ENCODE measurements around the gene COL5A3.

Gene COL5A3

GRCh38 chr19:9943744-9944143, 66.6 kb downstream of the COL5A3 start:
- no peak for TF ChIP-seq CTCF (IDR thresholded peaks at IDR 0.05; ENCODE audit: low read length, missing control alignments)
- H3K4me3 ChIP-seq (replicated peaks; ENCODE audit: low read depth, low read length), result no peak overlapping the region
- DNase-seq (ENCODE audit: low read depth), result no peak

DNA sequence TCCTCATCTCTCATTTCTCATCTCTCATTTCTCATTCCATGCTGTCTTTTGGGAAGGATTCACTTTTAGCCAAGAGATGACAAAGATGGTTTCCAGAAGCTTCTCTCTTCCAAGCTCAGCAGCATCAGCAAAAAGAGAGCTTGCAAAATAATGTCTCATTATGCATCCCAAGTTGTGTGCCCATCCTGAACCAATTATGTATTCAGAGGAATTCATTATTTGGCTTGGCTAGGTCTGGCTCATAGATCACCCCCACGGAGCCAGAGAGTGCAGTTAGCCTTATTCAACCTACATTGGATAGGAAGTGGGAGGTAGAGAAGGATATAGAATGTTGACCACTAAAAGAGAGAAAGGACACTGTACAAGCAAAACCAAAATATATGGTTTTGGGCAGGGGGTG, 68.6 kb downstream of the COL5A3 start:
- no peak overlapping the region for H3K4me3 ChIP-seq (replicated peaks; ENCODE audit: low read depth, low read length)
- no peak for DNase-seq (ENCODE audit: low read depth)
- TF ChIP-seq CTCF (IDR thresholded peaks at IDR 0.05; ENCODE audit: low read length, missing control alignments), result no peak

DNA sequence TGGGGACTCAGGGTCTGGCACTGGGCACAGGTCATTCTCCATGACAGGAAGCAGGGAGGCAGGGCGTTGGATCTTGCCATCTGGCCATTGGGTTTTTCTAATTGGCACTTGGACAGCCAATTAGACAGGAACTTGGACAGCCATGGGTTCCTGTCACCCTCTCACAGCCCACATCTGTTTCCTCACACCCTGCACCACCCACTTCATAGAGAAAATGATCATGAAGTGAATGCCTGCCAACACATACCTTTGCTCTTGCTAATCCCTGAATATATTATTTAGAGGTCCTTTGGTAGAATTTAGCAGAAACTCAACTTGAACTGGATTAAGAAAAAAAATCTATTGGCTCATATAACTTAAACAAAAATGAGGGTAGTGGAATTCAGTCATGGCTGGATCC, 69.1 kb downstream of the COL5A3 start:
- H3K4me3 ChIP-seq (replicated peaks; ENCODE audit: low read depth, low read length), result no peak overlapping the region
- DNase-seq (ENCODE audit: low read depth), result no peak
- TF ChIP-seq CTCF (IDR thresholded peaks at IDR 0.05; ENCODE audit: low read length, missing control alignments), result no peak

DNA sequence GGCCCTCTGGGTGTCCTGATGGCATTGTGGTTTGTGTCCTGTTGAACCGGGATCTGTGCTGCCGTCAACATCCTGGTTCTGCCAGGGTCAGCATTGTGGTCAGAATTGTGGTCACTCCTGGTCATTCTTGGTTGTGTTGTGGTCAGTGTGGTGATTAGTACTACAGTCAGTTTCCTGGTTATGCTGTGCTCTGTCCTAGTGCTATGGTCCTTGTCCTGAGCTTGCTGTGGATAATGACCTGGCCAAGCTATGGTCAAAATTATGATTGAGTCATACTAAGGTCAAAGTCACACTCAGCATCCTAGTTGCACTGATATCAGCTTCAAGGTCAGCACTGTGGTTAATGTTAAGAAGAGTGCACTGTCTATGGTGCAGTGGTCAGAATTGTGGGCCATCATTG, 69.5 kb downstream of the COL5A3 start:
- no peak for TF ChIP-seq CTCF (IDR thresholded peaks at IDR 0.05; ENCODE audit: low read length, missing control alignments)
- no peak for DNase-seq (ENCODE audit: low read depth)
- H3K4me3 ChIP-seq (replicated peaks; ENCODE audit: low read depth, low read length), result no peak overlapping the region

DNA sequence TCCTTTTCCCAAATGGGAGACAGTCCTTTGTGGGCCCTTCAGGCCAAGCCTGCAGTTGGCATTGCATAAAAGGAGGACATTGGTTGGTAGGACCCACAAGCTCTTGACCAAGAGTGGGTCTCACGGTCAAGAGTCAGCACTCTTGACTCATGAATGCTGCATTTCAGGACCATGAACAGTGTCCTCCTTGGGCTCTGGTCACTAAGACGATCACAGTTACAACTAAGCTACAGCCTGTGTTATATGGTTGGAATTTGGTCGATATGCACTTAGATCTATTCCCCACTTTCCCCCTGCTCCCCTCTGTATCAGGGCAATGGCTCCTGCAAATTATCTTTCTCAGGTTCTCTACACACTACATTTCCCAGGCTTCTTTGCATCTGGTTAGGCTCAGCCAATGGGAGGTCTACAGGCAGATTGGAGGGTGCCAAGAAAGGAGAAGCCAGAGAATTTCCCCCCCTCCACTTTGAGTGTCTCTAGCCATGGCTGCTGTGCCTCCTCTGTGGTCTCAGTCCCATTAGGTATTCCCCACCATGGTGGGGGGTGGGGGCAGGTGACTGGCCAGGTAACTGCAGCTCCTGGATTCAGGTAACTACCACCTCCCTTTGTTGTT, 70.9 kb downstream of the COL5A3 start:
- no peak for TF ChIP-seq CTCF (IDR thresholded peaks at IDR 0.05; ENCODE audit: low read length, missing control alignments)
- no peak overlapping the region for H3K4me3 ChIP-seq (replicated peaks; ENCODE audit: low read depth, low read length)
- DNase-seq (ENCODE audit: low read depth), result peak; percentile 64

GRCh38 chr19:9937001-9937411, 73.3 kb downstream of the COL5A3 start:
- no peak for TF ChIP-seq CTCF (IDR thresholded peaks at IDR 0.05; ENCODE audit: low read length, missing control alignments)
- no peak overlapping the region for H3K4me3 ChIP-seq (replicated peaks; ENCODE audit: low read depth, low read length)
- DNase-seq (ENCODE audit: low read depth), result no peak

- DNase-seq (ENCODE audit: low read depth), result no peak
Observed at GRCh38 chr19:9936326-9937000, 73.8 kb downstream of the COL5A3 start, which contains the start of gene OLFM2. Gene OLFM2, minus strand, starts transcription at chr19:9936515. Its CDS starts 149 bp downstream, at chr19:9936366.

More at GRCh38 chr19:9936326-9937000, 73.8 kb downstream of the COL5A3 start, which contains the start of gene OLFM2:
- no peak for TF ChIP-seq CTCF (IDR thresholded peaks at IDR 0.05; ENCODE audit: low read length, missing control alignments)
- H3K4me3 ChIP-seq (replicated peaks; ENCODE audit: low read depth, low read length), result no peak within 1 kb of the TSS

All from fibroblast of pulmonary artery (primary cell).